ENCODE measurements around the gene IL20RA. TPM values are rescaled to one million over a fixed set of nuclear protein-coding genes. Genes with fewer than 3 reads are reported as not detected.

The IL20RA gene
- total and polyA plus RNA-seq, 2 of the 8 experiments (the other 6 are each of a cell fraction or from before 2014, with no cell fraction given), result 1.3 to 1.7 TPM

- TF ChIP-seq BRCA1 (IDR thresholded peaks at IDR 0.05; ENCODE audit: low read depth, low read length), result no peak
- no peak for TF ChIP-seq SIRT6 (IDR thresholded peaks at IDR 0.05; ENCODE audit: low read length)
- no peak for TF ChIP-seq KDM1A (IDR thresholded peaks at IDR 0.05; ENCODE audit: borderline replicate concordance, low read length)
- TF ChIP-seq KDM4A (IDR thresholded peaks at IDR 0.05; ENCODE audit: low read depth, low read length, severe bottlenecking), result no peak
- TF ChIP-seq SIX5 (IDR thresholded peaks at IDR 0.05; ENCODE audit: low read depth, low read length), result no peak
- TF ChIP-seq E2F6 (IDR thresholded peaks at IDR 0.05), result no peak
- peak; percentile 2; the same call in 1 of the 2 replicates for TF ChIP-seq CHD2 (IDR thresholded peaks at IDR 0.05; ENCODE audit: low read length)
- TF ChIP-seq CEBPB (IDR thresholded peaks at IDR 0.05; ENCODE audit: low read depth, low read length), result no peak
- TF ChIP-seq ZNF274 (IDR thresholded peaks at IDR 0.05; ENCODE audit: borderline replicate concordance, extremely low read depth, low read length), result no peak
- no peak for TF ChIP-seq USF2 (IDR thresholded peaks at IDR 0.05; ENCODE audit: low read length)
- no peak for TF ChIP-seq BCL11A (IDR thresholded peaks at IDR 0.05; ENCODE audit: low read depth in 2 of 2, low read length in 2 of 2)
- TF ChIP-seq MAX (IDR thresholded peaks at IDR 0.05), result no peak
- TF ChIP-seq TAF1 (IDR thresholded peaks at IDR 0.05; ENCODE audit: low read depth, low read length), result peak; percentile 69
Measured at GRCh38 chr6:136956590-136957544, 87.9 kb downstream of the IL20RA start (continued).
